GM18526 (cell line): Measurements from ENCODE around the gene PAX4.

ENCODE experiments used
- POLR2A ChIP-seq: IDR thresholded peaks from 3 replicates; pipeline ENCODE4 v1.6.1; 2011; ENCODE audit not compliant: insufficient read length; ENCODE audit errors: extremely low read depth

Gene PAX4

DNA sequence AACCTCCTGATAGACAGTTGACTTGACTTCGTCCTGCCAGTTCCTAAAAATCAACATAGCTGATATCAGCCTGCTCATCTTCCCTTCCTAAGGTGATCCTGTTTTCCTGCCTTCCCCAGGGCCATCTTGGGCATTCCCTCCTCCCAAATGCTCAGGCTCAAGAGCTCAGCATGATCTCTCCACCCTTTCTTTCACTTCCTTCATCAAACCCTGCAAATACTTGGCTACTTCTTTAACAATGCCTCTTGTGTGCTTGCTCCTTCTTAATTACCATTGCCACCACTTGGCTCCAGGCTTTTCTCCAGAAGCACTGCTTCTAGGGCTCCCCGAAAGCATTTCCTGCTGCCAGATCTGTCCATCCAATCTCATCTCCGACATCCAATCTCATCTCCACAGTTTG, 17.1 kb downstream of the PAX4 start:
- TF ChIP-seq POLR2A, result no peak

DNA sequence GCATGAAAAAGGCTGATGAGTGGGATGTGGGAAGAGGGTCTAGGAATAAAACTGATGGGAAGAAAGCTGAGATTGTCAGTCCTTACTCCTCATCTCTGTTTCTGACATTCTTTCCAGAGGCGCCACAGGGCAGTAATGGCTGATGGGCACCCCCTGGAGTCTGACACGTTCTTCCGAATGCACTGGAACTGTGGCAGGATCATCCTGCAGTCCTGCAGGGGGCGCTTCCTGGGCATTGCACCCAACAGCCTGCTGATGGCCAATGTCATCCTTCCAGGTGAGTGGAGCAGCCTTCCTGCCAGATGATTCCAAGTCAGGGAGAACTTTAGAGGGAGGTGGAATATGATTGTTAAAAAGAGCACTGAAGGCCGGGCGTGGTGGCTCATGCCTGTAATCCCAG, 19.6 kb downstream of the PAX4 start:
- TF ChIP-seq POLR2A, result no peak

DNA sequence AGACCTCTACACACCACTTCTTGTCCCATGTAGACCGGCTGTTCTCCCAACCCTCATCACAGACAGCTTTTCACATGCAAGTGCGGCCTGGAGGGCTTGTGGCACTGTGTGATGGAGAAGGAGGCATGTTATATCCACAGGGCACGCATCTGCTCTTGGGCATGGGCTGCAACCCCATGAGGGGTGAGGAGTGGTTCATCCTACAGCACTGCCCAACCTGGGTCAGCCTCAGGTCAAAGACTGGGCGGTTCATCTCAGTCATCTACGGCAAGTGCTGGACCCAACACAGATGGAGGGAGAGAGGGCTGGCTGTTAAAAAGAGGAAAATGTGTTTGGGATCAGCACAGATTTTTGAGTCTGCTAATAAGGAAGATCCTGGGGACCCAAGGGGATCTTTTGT, 22.2 kb downstream of the PAX4 start:
- no peak for TF ChIP-seq POLR2A

DNA sequence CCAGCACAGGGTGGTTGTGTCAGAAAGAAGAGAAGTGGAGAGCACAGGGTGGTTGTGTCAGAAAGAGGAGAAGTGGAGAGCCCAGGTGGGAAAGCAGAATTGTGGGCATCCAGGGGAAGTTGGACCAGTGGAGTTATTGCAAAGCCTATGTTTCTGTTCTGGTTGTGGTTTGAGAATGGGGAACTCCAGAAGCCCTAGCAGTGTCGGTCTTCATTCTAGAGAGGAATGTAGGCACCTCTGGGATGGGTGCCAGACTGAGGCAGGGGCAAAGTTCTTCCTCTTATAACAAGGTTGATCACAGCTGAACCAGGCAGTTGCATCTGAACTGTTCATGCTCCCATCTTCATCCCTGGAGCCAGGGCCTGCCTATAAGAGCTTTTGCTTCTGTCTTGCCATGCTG, 23.5 kb downstream of the PAX4 start:
- TF ChIP-seq POLR2A, result no peak

DNA sequence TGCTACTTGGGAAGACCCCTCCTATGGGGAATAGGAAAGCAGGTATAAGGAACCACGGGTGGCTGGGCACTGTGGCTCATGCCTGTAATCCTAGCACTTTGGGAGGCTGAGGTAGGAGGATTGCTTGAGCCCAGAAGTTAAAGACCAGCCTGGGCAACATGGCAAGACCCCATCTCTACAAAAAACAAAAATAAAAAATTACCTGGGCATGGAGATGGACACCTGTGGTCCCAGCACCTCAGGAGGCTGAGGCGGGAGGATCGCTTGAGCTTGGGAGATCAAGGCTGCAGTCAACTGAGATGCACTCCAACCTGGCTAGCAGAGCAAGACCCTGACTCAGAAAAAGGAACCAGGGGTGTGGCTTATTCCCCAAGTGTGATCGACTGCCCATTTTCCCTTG, 25.4 kb downstream of the PAX4 start:
- TF ChIP-seq POLR2A, result no peak

DNA sequence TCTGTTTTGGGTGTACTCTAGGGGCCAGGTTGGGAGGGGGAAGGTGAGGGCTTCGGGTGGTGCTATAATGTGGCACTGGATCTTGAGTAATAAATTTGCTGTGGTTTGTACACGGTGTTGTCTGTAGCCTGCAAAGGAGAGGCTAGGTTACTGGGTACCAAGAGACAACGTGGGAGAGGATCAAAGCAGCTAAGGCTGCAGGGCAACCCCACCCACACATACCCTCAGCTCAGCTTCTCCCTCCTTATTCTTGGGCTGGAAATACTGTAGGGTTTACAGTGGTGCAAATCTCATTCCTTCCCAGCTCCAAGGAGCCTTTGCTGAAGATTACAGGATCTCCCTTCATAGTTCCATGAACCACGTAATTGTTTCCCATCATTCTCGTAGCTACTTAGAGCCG, 26.4 kb downstream of the PAX4 start:
- TF ChIP-seq POLR2A, result no peak

DNA sequence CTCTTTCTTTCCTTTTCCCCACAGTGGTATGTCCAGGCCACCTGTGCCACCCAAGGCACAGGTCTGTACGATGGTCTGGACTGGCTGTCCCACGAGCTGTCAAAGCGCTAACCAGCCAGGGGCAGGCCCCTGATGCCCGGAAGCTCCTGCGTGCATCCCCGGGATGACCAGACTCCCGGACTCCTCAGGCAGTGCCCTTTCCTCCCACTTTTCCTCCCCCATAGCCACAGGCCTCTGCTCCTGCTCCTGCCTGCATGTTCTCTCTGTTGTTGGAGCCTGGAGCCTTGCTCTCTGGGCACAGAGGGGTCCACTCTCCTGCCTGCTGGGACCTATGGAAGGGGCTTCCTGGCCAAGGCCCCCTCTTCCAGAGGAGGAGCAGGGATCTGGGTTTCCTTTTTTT, 26.8 kb downstream of the PAX4 start:
- no peak for TF ChIP-seq POLR2A

DNA sequence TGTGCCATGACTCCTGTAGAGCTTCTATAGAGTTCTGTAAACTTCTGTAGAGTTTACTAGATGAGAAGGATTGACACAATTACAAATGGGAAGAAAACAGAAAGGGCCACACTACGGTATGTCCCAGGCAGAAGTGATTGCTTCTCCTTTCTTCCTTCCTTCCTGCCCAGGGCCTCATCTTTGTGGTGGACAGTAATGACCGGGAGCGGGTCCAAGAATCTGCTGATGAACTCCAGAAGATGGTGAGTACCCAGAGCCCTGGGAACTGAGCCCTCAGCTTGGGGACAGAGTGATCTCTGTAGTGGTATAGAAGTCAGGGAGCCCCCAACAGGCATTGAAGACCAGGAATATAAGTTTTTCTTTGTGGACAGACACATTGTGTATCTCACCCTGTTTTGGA, 28.0 kb downstream of the PAX4 start:
- TF ChIP-seq POLR2A, result no peak

DNA sequence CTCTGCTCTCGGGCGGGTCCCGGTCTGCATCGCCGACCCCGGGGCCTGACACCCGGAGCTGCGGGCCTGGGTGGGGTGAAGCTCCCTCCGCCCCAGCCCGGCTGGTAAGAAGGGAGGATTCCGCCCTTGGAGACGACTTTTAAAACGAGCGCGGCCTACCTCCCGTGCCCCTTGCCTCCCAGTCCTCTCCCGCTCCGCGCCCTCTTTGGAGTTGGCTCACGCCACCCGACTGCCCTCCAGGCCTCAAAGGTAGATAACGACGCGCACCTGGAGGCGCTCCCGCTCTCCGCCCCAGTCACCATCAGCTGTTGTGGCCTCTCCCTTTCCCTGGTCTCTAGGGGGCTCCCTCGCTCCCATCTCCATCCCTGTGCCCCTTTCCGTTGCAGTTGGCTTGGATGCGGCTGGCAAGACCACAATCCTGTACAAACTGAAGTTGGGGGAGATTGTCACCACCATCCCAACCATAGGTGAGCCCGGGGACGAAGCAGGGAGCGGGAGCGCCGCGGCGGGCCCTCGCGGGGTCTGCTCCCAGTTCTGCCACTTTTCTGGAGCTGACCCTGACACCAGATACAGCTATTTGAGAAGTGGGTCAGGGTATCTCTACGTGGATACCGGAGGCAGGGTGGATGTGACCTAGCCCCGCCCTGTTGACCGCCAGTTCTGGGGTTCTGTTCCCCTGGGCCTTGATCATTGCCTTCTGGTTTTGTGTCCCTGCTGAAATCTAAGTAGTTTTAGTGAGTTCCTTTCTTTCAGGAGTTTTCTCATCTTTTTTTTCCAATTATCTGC, 29.1 kb downstream of the PAX4 start:
- TF ChIP-seq POLR2A, result no peak

DNA sequence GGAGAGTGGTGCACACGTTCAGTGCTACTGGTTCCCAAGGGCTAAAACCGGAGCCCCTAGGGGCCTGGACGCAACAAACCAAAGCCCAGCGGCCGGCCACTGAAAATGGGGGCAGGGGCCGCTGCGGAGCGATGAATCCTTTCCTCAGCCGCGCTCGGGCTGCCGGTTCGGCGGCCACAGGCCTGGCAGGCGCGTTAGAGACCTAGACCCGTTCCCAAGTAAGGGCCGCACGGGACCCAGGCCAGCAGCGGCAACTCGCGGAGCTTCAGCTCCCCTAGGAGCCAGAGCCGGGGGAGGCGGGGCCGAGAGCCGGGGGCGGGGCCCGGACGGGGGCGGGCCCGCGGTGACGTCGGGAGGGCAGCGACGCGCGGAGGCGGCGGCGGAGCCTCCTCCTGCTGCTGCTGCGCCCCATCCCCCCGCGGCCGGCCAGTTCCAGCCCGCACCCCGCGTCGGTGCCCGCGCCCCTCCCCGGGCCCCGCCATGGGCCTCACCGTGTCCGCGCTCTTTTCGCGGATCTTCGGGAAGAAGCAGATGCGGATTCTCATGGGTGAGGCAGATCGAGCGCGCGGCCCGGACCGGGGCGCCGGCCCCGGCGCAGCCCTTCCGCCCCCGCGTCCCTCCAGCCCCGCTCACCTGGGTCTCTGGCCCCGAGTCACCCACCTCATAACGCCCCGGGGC, 29.8 kb downstream of the PAX4 start, which contains the start of gene ARF5:
TSS of gene ARF5 (plus strand) at position 393 of the 678 bp plus-strand sequence. CDS start at position 481, 88 bp downstream.
- peak; percentile 71 for TF ChIP-seq POLR2A

DNA sequence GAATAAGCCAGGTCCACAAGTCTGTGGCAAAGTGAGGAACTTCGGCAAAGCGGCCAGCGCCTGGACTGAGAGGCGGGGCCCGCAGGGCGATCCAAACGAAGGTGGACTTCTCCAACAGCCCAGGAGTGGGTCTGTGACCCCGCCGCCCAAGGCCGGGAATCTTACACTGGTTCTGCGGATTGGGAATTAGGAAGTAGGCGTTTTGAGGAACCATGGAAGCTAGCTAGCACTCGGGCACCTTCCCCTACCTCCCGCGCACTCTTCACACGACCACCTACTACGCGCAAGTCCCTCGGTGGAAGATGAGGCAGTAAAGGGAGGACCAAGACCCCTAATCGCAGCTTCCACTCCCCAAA, 30.3 kb downstream of the PAX4 start:
- no peak for TF ChIP-seq POLR2A

DNA sequence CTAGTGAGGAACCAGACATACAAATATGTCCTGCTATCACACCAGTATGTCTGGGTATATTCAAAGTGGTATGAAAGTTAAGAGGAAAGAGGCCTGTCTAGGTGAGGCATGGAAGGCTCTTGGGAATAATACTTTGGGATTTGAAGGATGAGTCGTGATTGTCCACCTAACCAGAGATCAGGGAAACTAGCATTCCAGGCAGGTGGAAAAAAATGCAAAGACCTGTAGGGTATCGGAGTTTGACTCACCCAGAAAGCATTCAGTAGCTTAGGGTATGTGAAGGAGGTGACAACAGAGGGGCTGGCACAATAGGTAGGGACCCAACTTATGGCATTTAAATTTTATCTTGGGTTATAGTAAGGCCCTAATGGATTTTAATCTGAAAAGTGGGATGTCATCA, 31.6 kb downstream of the PAX4 start:
- no peak for TF ChIP-seq POLR2A

DNA sequence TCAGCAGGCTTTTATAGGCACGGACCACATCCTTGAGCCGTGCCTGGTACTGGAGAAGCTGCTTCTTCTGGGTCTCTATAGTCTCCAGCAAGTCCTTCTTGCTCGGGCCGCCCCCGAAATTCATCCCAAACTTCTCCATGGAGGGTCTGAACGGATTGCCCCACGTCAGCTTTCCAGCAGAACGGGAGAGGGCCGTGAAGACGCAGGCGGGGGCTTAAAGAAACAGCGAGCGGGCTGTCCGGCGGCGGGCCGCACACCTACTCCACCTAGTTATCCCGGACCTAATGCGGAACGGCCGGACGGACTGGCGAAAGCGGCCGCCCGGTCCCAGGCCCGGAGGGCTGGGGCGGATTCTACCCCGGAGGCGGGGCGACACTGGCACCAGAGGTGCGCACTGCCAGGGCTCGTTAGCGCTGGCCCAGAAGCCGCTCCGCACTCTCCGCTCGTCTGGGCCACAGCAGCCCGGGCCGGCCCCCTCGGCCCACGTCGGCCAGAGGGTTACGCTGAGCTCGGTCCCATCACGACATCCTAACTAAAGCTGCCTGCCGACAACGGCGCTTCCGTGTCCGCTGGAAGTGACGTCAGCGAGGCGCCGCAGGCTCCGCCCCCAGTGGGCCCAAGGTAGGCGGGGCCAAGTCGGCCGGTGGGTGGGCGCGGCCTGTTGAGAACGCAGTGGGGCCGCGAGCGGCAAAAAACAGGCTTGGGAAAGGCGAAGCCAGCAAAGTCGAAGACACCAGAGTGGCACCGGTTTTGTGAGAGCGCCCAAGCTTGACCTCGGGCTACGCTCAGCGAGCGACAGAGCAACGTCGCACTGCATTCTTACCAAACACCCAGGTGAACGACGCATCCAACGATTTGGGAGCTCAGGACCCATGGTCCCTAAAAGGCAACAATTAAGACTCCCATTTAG, 32.6 kb downstream of the PAX4 start, which contains the start of gene GCC1:
TSS of gene GCC1 (minus strand) at position 553 of the 910 bp plus-strand sequence. CDS start at position 139, 414 bp downstream.
- TF ChIP-seq POLR2A, result peak; percentile 94

DNA sequence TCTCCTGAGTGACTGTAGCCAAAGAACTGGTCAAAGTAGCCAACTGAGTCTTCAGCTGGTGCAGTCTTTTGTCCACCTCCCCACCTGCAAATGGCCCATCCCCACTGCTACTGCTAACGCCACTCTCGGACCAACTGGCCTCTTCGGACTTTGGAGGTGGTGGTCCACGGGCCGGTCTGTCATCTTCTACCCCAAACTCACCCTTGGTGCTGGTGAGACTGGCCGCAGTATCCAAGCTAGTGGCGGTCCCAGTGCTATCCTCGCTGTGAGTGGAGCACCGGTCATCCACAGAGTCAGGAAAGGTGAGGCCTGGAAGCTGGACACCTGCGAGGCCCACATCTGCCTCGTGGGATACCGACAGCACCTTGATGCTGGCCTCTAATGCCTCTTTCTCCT, 33.3 kb downstream of the PAX4 start:
- no peak for TF ChIP-seq POLR2A

DNA sequence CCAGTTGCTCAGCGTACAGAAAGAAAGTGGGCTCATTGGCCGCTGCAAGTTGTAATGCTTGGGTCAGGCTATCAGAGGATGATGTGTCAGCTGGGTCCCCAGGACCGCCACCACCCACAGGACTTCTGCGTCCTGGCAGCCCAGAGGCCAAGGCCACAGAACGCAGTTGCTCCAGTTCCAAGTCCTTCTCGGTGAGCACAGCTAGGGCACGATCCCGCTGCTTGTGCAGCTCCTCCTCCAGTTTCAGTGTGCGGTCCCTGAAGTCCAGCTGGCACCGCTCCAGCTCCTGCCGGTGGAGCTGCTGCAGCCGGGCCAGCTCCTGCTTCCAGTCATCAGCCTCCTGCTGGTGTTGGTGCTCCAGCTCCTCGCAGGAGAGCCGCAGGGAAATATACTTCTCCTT, 35.6 kb downstream of the PAX4 start:
- TF ChIP-seq POLR2A, result no peak
